EL (cell line): Measurements from ENCODE around the gene SBK1.
A peak's percentile ranks its signal among the peaks of the same experiment; 100 is the strongest.
"Not testable (repeated sequence)": the region's sequence is repeated elsewhere in the genome, so short reads cannot be mapped to it uniquely, and the experiment has no call there.

Experiments used
- DNase-seq: peaks from one replicate; pipeline ENCODE4 v3.0.0-alpha.2; 2016

SBK1 gene

DNA sequence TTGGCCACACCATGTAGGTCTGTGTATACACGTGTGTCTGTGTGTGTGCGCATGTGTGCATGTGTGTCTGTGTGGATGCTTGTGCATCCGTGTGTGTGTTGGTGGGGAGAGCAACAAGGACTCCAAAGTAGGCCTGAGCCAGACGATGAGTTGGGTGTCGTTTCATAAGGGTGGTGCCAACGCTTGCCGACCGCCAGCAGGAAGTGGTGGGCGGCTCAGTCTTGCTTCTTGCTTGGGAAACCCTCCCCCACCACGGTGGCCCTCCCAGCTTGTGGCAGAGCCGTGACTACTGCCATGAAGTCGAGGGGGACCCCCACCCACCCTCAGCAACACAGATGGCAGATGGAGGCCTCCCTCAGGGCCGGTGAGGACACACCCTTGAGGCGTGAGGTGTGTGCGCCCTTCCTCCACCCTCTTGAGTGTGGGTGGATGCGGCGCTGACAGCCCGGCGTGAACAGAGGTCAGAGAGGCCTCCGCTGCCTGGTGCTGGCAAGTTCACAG lies 17.5 kb downstream of the SBK1 start:
- no peak for DNase-seq

DNA sequence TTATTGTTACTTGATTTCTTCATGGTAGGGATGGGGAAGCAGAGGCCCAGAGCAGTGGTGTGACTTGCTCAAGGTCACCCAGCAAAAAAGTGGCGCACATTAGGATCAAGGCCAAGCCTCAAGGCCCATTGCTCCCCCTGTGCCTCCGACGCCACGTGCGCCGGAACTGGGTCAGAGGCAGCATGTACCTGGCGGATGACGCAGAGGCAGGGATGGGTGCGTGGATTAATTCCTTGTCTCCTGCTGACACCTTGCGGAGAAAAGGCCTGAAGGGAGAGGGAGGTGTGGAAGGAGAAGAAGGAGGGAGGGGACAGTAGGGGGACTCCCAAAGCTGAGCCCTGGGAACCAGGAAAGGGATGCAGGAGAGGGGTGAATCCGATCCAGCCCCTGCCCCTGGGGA lies 18.5 kb downstream of the SBK1 start:
- DNase-seq, result no peak

DNA sequence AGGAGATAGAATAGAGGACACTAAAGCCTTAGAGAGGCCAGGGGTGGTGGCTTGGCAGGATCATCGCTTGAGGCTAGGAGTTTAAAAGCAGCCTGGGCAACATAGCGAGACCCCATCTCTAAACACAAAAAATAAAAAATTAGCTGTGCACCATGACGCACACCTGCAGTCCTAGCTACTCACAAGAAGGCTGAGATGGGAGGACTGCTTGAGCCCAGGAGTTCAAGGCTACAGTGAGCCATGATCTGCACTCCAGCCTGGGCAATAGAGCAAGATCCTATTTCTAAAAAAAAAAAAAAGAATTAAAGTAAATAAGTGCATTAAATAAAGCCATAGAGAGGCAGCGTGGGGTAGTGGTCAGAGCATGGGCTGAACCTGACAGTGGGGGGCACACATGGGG lies 19.1 kb downstream of the SBK1 start:
- DNase-seq, result no peak

DNA sequence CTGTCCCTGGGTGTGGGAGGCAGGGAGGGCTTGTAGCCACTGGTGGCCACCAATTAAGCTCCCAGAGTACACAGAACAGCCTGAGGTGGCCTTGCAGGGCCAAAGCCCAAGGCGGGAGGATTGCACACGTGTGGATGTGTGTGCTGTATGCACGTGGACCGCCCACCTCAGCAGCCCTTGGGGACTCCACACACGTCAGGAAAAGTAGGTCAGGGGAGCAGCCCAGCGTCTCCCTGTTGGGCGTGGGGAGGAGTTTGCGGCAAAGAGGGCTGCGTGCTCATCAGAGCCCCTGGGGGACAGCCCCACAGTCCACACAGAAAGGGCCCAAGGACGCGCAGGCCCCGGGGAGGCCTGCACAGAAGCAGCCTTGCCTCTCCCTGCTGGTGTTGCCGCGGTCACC lies 19.6 kb downstream of the SBK1 start:
- no peak for DNase-seq

DNA sequence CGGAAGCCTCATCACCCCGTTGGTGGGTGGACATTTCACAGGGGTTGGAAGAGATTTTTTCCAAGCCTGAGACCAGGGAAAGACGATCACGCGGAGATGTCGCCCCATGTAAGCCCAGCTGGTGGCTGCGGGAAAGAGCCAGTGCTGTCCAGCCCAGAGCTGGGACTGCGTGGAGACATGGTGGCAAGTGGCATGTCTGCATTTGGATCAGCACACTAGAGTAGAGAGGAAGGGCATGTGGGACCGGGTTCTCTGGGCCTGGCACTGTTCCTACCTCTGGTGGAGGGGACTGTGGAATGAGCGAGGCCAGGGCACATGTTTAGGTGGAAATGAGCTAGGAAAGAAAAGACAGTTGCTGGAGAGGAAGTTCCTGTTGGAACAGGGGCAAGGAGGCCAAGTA lies 20.0 kb downstream of the SBK1 start:
- DNase-seq, result no peak

DNA sequence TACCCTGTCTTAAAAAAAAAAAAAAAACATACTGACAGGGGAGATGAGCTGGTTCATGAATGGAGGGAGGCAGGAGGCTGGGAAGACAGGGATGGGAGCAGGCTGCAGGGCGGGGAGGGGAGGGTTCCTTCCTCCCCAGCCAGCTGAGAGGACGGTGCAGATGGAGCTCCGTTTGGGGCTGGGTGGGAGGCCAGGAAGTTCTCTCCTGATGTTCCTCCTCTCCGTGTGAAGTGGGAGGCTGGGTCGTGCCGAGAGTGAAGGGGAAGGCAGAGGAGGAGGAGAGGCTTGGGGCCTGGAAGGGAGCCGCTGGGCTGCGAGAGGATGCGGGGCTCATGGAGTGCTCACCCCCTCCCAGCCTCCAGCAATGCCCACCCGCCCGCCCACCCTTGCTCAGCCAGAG lies 21.3 kb downstream of the SBK1 start:
- DNase-seq, result no peak

DNA sequence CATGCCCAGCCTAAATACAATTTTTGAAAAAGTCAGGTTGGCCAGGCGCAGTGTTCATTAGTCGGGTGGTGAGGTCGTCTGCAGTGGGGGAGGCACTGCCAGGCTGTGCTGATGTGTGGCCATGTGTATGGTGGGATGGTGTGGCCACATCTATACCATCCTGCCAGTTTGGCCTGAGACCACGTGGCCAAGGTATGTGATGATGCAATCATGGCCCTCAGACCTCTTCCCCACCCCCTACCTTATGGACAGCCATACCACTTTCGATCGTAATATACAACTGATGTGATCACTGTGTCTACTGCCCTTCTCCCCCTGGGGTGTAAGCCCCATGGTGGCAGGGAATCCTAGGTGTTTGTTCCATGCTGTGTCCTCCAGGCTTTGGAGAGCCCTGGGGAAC lies 23.7 kb downstream of the SBK1 start:
- no peak for DNase-seq

DNA sequence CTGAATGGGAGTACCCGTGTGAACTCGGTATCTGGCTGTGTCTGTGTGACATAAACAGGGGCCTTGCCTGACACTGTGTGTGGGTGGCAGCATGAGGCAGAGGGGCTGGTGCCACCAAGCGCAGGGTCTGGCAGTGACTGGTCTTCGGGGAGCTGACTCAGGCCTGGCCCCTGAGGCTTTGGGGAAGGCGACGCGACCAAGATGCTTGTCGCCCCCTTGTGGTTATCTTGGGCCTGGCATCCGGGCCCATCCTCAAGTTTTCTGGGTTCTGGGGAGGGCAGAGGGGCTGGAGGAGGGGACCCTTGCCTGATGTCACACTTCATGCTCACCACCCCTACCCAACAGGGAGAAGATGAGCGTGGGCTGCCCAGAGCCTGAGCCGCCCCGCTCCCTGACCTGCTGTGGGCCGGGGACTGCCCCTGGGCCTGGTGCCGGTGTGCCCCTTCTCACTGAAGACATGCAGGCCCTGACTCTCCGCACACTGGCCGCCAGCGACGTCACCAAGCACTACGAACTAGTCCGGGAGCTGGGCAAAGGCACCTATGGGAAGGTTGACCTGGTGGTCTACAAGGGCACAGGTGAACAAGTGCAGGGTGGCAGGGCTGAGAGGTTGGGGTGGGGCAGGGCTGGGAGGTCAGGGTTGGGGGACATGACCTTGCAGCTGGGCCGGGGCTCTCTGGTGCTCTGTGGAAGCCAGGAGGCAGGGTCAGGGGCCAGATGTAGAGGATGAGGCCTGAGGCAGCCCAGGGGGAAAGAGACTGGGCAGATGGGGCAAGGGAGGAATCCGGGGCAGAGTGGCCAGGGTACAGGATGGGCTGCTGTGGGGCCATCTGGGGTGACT lies 24.9 kb downstream of the SBK1 start:
- peak; percentile 55 for DNase-seq

DNA sequence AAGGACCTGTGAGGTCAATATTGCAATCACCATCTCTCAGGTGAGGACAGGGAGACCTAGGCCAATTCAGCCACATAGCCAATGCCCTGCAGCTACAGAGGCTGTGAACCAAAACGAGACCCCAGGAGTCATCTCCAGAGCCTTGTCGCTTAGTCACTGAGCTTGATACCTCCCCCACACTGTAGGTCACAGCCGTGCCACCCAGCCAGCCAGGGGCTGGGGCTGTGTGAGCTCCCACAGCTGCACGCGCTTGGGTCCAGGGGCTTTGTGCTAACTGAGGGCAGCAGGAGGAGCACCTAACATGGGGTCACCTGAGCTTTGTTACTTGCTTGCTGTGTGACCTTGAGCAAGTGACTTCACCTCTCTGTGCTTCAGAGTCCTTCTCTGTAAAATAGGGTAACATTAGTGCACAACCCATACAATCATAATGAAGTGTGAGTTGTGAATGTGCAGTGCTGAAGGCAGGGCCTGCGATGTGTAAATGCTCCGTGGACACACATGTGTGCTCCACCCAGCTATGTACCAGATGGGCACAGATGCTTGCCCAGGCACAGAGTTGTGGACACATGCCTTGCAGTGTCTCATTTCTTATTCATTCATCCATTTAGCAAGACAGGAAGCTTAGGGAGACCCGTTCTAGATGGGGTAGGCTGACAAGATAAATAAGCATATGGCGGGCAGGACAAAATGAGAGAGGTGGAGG lies 25.9 kb downstream of the SBK1 start:
- no peak for DNase-seq

DNA sequence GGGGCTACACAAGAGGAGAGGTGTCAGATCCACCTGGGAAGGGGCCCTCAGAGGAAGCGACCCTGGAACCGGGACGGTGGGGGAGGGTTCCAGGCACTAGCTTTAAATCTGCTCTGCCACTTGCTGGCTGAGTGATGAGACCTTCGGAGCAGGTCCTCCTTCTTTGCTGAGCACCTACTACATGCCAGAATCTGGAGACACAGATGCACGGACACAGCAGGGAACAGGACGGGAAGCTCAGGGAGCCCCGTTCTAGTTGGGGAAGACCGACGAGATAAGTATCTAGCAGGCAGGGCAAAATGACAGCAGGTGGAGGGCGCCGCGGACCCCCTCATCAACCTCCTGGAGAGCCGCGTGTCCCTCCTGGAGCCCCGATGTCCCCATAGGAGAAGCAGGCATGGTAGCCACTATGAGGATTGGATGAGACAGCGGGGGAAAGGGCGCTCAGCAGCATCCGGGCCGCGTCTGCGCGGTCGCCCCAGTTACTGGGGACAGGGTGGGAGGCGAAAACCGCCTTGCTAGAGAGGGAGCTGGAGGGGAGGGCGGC lies 27.2 kb downstream of the SBK1 start:
- DNase-seq, result no peak

DNA sequence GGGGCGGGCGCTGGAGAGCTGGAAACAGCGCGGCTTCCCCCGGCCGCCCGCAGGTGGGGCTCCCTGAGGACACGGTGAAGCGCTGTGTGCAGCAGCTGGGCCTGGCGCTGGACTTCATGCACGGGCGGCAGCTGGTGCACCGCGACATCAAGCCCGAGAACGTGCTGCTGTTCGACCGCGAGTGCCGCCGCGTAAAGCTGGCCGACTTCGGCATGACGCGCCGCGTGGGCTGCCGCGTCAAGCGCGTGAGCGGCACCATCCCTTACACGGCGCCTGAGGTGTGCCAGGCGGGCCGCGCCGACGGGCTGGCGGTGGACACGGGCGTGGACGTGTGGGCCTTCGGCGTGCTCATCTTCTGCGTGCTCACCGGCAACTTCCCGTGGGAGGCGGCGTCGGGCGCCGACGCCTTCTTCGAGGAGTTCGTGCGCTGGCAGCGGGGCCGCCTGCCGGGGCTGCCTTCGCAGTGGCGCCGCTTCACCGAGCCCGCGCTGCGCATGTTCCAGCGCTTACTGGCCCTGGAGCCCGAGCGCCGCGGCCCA lies 27.8 kb downstream of the SBK1 start:
- no peak for DNase-seq

DNA sequence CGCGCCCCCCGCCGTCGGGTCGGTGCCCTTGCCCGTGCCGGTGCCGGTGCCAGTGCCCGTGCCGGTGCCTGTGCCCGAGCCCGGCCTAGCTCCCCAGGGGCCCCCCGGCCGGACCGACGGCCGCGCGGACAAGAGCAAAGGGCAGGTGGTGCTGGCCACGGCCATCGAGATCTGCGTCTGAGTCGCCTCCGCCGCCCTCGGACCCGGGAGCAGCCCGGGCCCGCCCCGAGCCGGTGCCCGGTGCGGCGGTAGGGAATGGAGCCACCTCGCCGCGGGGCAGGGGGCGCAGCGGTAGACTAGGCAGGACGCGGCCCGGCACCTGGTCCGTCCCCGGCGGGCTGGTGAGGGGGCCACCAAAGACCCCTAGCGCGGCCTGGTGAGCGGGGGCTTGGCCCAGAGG lies 28.4 kb downstream of the SBK1 start:
- DNase-seq, result no peak

DNA sequence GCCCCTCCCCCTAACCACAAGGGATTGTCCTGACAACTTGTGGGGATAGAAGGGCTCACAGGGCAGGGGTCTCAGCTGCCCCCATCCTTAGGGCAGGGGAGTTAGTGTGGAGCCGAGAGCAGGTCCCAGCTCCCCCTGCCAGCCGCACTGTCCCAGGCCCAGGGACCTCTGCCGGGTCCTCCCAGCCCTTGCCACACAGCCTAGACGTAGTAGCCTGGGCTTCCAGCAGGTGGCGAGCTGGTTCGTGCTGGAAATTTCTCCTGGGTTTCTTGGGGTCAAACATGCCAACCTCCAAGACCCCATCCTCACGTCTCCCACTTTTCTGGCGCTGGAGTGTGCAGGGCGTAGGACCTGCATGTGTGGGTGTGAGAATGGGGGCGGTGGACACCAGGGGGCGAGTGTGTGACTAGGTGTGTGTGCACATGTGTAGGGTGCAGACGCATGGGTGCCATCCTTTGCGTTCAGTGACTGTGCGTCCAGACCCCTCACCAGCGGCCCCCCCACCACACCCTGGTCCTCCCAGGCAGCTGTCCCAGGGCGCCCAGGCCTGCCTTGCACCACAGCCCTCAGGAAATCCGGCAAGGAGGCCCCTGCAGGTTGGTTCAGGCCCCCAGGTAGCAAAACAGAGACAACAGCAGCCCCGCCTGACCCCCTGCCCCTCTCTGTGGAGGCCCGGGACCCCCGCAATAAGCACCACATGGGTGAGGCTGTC lies 29.5 kb downstream of the SBK1 start:
- DNase-seq, result peak; percentile 20

DNA sequence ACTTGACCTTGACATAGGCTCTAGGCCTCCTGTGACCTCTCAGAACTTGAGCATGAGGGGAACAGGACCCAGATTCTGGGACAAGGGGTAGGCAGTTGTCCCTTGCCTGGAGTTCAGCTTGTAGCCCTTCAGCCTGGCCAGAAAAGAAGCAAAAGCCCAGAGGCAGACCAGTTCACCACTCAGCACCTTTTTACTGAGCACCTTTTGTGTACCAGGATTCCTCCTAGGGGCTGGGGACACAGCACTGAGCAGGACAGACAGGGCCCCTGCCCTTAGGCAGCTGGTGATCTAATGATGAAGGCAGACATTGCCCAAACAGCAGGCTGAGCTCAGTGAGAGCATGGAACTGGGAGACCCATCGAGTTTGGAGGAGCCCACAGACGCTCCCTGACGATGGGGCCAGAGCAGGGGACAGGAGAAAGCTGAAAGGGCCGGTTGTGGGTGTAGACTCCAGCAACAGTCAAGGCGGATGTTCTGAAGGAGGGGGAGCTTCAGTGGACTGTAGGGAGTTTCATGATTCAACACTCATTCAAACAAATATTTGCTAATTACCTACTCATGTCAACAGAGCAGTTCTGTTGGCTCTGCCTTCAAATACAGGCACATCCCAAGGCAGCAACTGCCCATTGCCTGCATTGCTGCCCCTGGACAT lies 32.0 kb downstream of the SBK1 start:
- DNase-seq, result no peak

DNA sequence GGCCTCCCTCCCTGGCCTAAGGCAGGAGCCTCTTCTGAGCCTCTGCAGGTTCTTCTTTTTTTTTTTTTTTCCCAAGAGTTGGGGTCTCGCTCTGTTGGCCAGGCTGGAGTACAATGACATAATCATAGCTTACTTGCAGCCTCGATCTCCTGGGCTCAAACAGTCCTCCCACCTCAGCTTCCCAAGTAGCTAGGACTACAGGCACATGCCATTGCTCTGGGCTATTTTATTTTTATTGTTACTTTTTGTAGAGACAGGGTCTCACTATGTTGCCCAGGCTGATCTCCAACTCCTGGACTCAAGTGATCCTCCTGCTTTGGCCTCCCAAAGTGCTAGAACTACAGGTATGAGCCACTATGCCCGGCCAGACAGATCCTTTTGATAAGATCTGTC lies 32.6 kb downstream of the SBK1 start:
- no peak for DNase-seq

DNA sequence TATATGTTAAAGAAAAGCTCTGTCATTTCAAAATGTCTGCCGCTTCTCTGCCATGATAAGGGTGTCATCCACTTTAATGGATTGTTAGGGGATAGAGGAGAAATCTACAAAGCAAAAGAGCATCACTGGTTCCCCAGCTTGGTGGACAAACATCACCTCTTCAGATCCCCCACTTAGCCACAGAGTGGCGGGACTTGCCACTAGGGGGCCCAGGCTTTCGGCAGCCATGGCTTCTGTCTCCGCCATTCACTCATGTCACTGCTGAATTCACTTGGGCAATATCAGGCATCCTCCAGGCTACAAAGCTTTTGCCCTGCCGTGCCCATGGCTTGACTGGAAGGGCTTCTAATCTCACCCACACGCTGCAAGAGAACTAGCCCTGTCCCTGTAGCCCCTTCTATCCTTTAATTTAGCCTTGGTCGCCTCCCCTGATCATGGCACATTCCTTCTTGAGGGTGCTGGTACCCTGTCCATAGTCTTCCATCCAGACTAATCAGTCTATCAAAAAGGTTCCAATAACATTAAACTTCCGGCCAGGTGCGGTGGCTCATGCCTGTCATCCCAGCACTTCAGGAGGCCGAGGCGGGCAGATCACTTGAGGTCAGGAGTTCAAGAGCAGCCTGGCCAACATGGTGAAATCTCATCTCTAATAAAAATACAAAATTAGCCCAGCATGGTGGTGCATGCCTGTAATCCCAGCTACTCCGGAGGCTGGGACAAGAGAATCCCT lies 34.7 kb downstream of the SBK1 start:
- peak; percentile 43 for DNase-seq

DNA sequence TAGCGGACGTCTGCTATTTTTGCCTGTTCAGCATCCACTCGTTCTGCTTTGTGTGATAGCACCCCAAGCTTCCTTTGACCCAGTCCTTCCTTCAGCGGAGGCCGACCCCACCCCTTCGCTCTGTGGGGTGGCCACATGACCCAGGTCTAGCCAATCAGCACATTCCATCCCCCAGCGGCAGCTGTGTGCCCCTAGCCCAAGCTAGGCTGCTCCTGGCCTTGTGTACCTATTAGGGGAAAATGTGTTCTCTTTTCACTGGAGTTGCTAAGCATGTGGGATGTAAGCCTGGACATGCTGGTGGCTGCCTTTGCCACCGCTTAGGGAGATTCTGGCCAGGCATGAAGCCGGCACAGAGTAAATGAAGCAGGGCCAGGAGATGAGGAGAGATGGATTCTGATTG lies 37.9 kb downstream of the SBK1 start:
- not testable (repeated sequence) for DNase-seq

DNA sequence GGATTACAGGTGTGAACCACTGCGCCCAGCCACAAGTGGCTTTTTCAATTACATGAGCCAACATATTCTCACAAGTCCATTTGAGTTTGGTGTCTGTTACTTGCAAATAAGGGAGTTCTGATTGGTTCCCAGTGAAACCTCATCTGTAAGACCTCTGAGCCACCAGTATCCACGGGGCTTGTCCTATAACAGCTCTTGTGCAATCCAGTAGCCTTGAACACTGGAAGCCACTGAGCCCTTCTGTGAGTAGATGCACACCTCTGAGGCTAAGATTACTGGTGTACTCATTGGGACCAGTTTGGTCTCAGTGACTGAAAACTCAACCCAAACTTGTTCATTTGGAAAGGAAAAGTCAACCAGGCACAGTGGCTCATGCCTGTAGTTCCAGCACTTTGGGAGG lies 38.7 kb downstream of the SBK1 start:
- DNase-seq, result not testable (repeated sequence)

DNA sequence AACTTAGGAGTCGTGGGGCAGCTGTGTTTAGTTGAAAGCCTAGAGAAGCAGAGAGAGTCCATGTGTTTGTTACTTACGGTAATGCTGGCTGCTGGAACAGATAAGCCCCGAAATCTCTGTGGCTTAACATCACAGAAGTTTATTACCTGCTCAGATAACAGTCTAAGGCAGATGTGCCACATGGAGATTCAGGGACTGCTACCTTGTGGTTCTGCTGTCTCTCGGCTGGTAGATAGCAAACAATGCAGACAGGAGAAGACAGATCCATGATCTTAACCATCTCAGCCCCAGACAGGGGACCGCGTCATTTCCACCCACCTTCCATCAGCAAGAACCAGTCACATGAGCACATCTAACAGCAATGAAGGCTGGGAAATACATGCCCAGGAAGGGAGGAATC lies 40.3 kb downstream of the SBK1 start:
- DNase-seq, result not testable (repeated sequence)

DNA sequence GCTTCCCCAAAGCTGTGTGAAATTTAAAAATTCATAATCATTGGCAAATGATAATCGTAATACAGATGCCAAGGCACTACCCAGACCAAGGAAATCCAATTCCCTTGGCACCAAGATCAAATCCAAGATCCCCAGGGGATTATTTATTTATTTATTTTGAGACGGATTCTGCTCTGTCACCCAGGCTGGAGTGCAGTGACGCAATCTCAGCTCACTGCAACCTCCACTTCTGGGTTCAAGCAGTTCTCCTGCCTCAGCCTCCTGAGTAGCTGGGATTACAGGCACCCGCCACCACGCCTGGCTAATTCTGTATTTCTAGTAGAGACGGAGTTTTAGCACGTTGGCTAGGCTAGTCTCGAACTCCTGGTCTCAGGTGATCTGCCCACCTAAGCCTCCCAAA lies 43.4 kb downstream of the SBK1 start:
- DNase-seq, result not testable (repeated sequence)

DNA sequence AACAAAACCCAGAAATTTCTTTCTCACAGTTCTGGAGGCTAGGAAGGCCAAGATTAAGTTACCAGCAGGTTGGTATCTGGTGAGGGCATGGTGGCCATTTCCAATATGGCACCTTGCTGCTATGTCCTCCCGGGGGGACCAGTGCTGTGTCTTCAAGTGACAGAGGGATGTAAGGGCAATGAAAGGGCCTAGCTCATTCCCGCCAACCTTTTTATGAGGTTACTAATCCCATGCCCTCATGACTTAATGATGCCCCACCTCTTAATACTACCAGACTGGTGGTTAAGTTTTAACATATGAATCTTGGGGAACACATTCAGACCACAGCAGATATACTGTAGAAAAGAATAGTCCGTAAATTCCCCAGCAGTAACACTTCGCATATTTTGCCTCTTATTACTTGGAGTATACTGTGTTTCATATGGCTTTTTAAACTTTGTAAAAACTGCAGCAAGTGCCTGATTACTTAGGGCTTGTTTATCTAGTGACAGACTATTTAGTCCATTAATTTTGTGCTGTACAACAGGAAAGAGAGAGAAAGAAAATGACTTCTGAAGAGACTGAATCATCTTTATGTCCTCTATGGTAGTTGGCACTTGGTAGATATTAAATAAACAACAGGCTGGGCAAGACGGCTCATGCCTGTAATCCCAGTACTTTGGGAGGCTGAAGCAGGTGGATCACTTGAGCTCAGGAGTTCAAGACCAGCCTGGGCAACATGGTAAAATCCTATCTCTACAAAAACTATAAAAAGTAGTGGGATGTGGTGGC lies 44.8 kb downstream of the SBK1 start:
- DNase-seq, result not testable (repeated sequence)
